Left lung (tissue), 10 donors: ENCODE results near the gene PLEKHA5. TPM values are rescaled to one million over a fixed set of nuclear protein-coding genes. Genes with fewer than 3 reads are reported as not detected.

Source experiments
- ATAC-seq: fragments of 200-7000 bp; cut with Tn5 transposase; one replicate; pipeline ENCODE4 v1.9.1; 2020; ENCODE audit warnings: moderate library complexity
- DNase-seq, 4 donors: peaks; one replicate each; pipeline ENCODE4 v3.0.0-alpha.2; 2013 to 2020
- H3K27ac ChIP-seq, 2 donors: fragments of 200-600 bp; sonication (generic) in 1 of 2; one replicate each; pipeline versions ENCODE4 v1.5.0 to v1.8.0; 2020 to 2021
- H3K27me3 ChIP-seq, 2 donors: fragments of 200-600 bp; sonication (generic) in 1 of 2; one replicate each; pipeline versions ENCODE4 v1.5.0 to v1.8.0; 2020 to 2021
- H3K36me3 ChIP-seq, 2 donors: fragments of 200-600 bp; sonication (generic) in 1 of 2; one replicate each; pipeline versions ENCODE4 v1.5.0 to v1.8.0; 2020 to 2021
- H3K4me1 ChIP-seq, 2 donors: fragments of 200-600 bp; one replicate each; pipeline ENCODE4 v1.8.0; 2021
- H3K4me3 ChIP-seq, 2 donors: fragments of 200-600 bp; sonication (generic) in 1 of 2; one replicate each; pipeline versions ENCODE4 v1.5.0 to v1.8.0; 2020 to 2021; ENCODE audit warnings: mild to moderate bottlenecking in 1 of 2
- H3K9me3 ChIP-seq, 2 donors: fragments of 200-600 bp; sonication (generic) in 1 of 2; one replicate each; pipeline versions ENCODE4 v1.5.0 to v1.8.0; 2020 to 2021
- intact Hi-C, 2 donors: fragments of 100-400 bp; cut with DNase I; formaldehyde crosslinking; loops; one replicate each; pipeline versions ENCODE4 v1.11.2 to v1.14.2; 2022
- polyA plus RNA-seq, 6 donors: library from polyadenylated mRNA; unstranded; fragments of 120-200 nt; gene quantifications; one replicate each; pipeline ENCODE4 v1.2.1, GENCODE V29; 2013; ENCODE audit not compliant: insufficient read length in 6 of 6
- total RNA-seq, 2 donors: library from RNA; stranded (reverse); fragmentation: NEBNext Ultra II Directional; extraction: Animal tissue kit (Norgen Biotek cat#: 25700); gene quantifications; one replicate each; pipeline ENCODE4 v1.2.1, GENCODE V29; 2021
- TF ChIP-seq, protein P1 (sequence below), 2 donors: fragments of 200-600 bp; sonication (generic) in 1 of 2; IDR thresholded peaks; one replicate each; pipeline versions ENCODE4 v1.5.0 to v1.8.0; 2021; ENCODE audit warnings: antibody characterized with exemption in 2 of 2
- donor health status: DM: no; HTN: yes; CAD: no.
- donor health status: DM: no; HTN: no; CAD: no.

The PLEKHA5 gene
- total and polyA plus RNA-seq, 8 donors, result 20.4 to 43.6 (median 38.0) TPM

DNA sequence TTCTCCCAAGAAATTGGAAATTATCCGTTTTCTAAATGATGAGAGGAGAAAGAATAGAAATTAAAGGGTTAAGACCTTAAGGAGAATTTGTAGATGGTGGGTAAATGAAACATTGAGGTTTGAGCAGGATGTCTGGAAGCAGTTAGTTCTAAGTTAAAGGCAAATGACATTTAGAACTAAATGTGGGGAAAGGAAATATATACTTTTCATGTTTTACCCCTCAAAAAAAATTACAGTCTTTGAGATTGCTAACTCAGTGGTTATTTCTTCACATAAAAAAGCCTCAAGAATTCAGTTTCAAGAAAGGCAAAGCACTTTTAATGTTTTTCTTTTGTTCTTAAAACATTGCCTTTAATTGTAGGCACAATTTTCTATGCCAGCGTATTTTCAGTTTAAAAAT lies 114.0 kb downstream of the PLEKHA5 start:
- Histone ChIP-seq H3K4me3 (no peak overlapping the region), H3K36me3 (no peaks in the 10 kb centered on the region), H3K9me3 (no peaks in the 10 kb centered on the region), H3K27ac (peak overlapping the region in 1 of 2 donors; percentile 5), H3K27me3 (no peaks in the 10 kb centered on the region), H3K4me1 (peaks cover 0 to 11% of the 10 kb centered on the region in 2 donors)
- no peak for DNase-seq
- intact Hi-C loops, result no loop called here
- ATAC-seq, result no peak
- TF ChIP-seq, protein P1, sequence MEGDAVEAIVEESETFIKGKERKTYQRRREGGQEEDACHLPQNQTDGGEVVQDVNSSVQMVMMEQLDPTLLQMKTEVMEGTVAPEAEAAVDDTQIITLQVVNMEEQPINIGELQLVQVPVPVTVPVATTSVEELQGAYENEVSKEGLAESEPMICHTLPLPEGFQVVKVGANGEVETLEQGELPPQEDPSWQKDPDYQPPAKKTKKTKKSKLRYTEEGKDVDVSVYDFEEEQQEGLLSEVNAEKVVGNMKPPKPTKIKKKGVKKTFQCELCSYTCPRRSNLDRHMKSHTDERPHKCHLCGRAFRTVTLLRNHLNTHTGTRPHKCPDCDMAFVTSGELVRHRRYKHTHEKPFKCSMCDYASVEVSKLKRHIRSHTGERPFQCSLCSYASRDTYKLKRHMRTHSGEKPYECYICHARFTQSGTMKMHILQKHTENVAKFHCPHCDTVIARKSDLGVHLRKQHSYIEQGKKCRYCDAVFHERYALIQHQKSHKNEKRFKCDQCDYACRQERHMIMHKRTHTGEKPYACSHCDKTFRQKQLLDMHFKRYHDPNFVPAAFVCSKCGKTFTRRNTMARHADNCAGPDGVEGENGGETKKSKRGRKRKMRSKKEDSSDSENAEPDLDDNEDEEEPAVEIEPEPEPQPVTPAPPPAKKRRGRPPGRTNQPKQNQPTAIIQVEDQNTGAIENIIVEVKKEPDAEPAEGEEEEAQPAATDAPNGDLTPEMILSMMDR (IDR thresholded peaks at IDR 0.05), result no peak

- peaks cover 0 to 6% of the 10 kb centered on the region in 2 donors for H3K4me1 ChIP-seq
Measured at GRCh38 chr12:19244312-19244711, 114.8 kb downstream of the PLEKHA5 start.

GRCh38 chr12:19245106-19245505 lies 115.6 kb downstream of the PLEKHA5 start:
- Histone ChIP-seq H3K9me3 (no peaks in the 10 kb centered on the region), H3K4me3 (no peak overlapping the region), H3K36me3 (no peaks in the 10 kb centered on the region), H3K27ac (no peak overlapping the region), H3K4me1 (peaks cover 0 to 6% of the 10 kb centered on the region in 2 donors), H3K27me3 (no peaks in the 10 kb centered on the region)
- intact Hi-C loops, result no loop called here
- DNase-seq, result no peak
- TF ChIP-seq, protein P1 (IDR thresholded peaks at IDR 0.05), result no peak
- no peak for ATAC-seq

More at GRCh38 chr12:19244312-19244711, 114.8 kb downstream of the PLEKHA5 start:
- intact Hi-C loops, result no loop called here
- H3K4me3 ChIP-seq, result no peak overlapping the region
- H3K9me3 ChIP-seq, result no peaks in the 10 kb centered on the region
- TF ChIP-seq, protein P1 (IDR thresholded peaks at IDR 0.05), result no peak
- ATAC-seq (no peak), DNase-seq (no peak)
- H3K27ac ChIP-seq, result no peak overlapping the region
- no peaks in the 10 kb centered on the region for H3K36me3 ChIP-seq
- H3K27me3 ChIP-seq, result no peaks in the 10 kb centered on the region

- H3K4me3 ChIP-seq, result no peak overlapping the region
- H3K36me3 ChIP-seq, result no peaks in the 10 kb centered on the region
- TF ChIP-seq, protein P1 (IDR thresholded peaks at IDR 0.05), result no peak
- no peak for ATAC-seq
- H3K27ac ChIP-seq, result no peak overlapping the region
- DNase-seq, result no peak
- H3K27me3 ChIP-seq, result no peaks in the 10 kb centered on the region
- intact Hi-C loops, result no loop called here
- no peaks in the 10 kb centered on the region for H3K9me3 ChIP-seq
- H3K4me1 ChIP-seq, result peaks cover 0 to 6% of the 10 kb centered on the region in 2 donors
Measured at GRCh38 chr12:19245666-19246065, 116.1 kb downstream of the PLEKHA5 start.

DNA sequence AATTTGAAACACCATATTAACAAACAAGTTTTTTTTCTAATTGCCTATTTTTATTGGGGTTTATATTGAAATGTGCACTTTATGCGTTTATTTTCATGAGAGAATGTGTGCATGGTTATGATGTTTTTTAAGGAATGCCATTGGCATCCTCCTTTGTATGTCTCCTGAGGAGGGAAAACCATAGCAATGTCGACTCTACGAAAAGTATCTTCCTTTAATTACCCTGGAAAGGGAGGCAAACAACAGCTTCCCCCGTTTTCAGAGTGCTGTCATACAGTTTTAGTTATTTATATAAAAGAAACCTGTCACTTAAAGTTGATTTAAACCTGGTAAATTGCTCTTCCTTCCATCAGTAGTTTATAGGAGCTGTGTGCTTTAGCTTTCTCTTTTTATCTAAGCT lies 117.4 kb downstream of the PLEKHA5 start:
- Histone ChIP-seq H3K36me3 (no peaks in the 10 kb centered on the region), H3K4me3 (no peak overlapping the region), H3K27me3 (no peaks in the 10 kb centered on the region), H3K4me1 (peaks cover 0 to 6% of the 10 kb centered on the region in 2 donors), H3K27ac (no peak overlapping the region), H3K9me3 (no peaks in the 10 kb centered on the region)
- TF ChIP-seq, protein P1 (IDR thresholded peaks at IDR 0.05), result no peak
- intact Hi-C loops, result no loop called here
- DNase-seq (no peak), ATAC-seq (no peak)
